ENCODE data around the gene TRPV5.

TRPV5 gene

DNA sequence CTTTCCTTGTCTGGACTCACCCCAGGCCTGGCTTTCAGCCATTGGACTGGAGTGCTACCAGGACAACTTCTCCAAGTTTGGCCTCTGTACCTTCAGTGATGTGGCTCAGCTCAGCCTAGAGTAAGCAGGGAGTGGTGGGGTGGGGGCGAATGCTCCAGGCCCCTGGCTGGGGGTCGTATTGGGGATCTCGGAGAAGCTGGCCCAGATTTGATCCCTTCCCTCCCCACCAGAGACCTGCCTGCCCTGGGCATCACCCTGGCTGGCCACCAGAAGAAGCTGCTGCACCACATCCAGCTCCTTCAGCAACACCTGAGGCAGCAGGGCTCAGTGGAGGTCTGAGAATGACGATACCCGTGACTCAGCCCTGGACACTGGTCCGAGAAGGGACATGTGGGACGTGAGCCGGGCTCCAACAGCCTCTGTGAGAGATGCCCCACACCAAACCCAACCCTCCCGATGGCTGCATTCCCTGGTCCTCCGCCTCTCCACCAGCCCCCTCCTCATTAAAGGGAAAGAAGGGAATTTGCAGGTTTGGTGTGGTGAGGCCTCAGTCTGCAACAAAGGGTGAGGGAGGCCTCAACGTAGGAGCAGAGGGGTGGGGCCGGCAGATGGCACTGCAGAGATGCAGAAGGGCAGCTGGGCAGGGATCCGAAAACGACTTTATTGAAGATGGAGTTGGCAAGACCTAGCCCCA lies 62.8 kb downstream of the TRPV5 start:
- no peak for DNase-seq (ENCODE audit: low read depth in 2 of 2)

DNA sequence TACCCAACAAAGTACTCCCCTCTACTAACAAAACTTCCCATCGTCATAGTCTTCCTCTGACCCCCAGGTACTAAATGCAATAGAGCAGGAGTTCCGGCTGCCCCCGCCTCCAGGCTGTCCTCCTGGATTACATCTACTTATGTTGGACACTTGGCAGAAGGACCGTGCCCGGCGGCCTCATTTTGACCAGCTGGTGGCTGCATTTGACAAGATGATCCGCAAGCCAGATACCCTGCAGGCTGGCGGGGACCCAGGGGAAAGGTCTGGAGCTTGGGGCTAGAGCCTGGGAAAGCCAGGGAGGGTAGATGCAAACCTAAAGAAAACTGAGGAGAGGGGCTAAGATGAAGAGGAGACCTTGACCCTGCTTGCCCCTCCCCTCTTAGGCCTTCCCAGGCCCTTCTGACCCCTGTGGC lies 63.4 kb downstream of the TRPV5 start:
- DNase-seq (ENCODE audit: low read depth in 2 of 2): no peak

DNA sequence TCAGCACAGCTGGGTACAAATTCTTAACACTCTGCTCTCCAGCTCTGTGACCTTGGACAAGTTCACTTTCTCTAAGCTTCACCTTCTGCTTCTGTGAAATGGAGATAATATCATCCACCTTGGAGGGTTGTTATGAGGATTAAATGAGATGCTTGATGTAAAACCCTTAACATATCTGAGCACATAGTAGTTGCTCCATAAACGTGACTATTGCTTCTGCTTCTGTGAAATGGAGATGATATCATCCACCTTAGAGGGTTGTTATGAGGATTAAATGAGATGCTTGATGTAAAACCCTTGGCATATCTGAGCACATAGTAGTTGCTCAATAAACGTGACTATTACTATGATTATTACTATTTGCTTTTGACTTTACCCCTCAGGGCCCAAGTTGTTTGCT lies 64.1 kb downstream of the TRPV5 start:
- DNase-seq (ENCODE audit: low read depth in 2 of 2): no peak

DNA sequence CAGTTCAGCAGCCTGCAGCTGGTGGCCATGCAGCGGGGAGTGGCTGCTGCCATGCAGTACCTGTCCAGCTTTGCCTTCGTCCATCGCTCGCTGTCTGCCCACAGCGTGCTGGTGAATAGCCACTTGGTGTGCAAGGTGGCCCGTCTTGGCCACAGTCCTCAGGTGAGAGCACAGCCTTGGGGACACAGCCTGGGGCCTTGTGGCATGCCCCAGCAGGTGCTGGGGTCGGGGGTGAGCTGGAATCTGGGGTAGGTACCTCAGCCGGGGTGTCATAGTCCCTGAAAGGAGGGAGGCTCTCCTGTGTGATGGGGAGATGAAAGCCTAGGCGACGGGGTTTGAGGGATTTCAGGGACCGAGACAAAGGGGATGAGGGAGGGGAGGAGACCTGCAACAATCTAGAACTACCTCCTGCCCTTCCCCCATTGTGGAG lies 64.5 kb downstream of the TRPV5 start:
- DNase-seq (ENCODE audit: low read depth in 2 of 2): no peak

DNA sequence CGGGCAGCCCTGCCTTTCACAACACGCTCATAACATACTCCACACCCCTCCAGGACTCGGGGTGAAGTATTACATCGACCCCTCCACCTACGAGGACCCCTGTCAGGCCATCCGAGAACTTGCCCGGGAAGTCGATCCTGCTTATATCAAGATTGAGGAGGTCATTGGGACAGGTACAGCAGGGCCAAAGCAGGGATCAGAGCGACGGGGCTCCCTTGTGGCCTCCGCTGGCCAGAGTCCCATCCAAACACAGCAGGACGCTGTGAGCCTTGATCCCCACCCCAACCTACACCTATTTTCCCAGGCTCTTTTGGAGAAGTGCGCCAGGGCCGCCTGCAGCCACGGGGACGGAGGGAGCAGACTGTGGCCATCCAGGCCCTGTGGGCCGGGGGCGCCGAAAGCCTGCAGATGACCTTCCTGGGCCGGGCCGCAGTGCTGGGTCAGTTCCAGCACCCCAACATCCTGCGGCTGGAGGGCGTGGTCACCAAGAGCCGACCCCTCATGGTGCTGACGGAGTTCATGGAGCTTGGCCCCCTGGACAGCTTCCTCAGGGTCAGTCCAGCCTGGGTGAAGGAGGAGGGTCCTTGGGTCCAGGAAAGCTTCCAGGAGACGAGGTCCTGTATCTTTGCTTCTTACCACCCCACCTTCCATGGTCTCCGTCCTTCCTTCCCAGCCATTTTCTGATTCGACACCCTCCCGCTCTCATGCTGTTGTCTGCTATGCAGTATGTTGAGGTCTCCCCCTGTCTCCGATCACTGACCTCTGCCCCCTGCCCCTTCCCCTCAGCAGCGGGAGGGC lies 65.2 kb downstream of the TRPV5 start:
- no peak for DNase-seq (ENCODE audit: low read depth in 2 of 2)

DNA sequence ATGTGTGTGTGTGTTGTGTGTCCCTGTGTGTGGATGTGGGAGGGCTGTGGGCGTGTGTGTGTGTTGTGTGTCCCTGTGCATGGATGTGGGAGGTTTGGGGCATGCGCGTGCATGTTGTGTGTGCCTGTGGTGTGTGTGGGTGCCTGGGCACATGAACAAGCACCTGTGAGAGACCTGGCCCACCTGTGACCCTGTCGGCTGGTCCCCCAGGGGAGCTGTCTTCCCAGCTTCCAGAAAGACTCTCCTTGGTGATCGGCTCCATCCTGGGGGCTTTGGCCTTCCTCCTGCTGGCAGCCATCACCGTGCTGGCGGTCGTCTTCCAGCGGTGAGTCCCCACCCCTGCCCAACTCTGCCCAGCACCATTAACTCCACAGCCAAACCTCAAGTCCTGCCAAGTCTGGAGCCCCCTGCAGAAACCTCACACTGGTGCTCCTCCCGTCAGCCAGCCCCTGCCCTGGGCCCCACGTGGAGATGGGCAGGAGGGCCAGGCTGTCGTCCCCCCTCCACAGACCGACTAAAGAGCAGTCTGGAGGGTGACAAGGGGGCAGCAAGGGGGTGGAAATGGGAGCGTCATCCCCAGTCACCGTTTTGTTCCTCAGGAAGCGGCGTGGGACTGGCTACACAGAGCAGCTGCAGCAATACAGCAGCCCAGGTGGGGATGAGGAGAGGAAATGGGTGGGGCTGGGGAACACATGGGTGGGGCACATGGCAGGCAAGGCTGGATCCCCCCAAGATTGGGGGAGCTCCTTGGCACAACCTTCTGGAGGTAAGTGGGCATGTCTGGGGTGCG lies 66.0 kb downstream of the TRPV5 start:
- DNase-seq (ENCODE audit: low read depth in 2 of 2): no peak

DNA sequence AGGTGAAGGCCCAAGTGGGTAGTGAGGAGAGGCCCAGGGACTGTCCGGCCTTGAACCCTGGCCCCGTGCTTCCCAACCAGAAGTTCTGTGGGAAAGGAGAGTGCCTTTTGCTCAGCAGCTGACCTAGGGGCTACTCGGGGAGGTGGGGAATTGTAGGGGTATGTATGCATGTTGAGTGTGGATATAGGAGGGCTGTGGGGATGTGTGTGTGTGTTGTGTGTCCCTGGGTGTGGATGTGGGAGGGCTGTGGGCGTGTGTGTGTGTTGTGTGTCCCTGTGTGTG lies 66.5 kb downstream of the TRPV5 start:
- no peak for DNase-seq (ENCODE audit: low read depth in 2 of 2)

DNA sequence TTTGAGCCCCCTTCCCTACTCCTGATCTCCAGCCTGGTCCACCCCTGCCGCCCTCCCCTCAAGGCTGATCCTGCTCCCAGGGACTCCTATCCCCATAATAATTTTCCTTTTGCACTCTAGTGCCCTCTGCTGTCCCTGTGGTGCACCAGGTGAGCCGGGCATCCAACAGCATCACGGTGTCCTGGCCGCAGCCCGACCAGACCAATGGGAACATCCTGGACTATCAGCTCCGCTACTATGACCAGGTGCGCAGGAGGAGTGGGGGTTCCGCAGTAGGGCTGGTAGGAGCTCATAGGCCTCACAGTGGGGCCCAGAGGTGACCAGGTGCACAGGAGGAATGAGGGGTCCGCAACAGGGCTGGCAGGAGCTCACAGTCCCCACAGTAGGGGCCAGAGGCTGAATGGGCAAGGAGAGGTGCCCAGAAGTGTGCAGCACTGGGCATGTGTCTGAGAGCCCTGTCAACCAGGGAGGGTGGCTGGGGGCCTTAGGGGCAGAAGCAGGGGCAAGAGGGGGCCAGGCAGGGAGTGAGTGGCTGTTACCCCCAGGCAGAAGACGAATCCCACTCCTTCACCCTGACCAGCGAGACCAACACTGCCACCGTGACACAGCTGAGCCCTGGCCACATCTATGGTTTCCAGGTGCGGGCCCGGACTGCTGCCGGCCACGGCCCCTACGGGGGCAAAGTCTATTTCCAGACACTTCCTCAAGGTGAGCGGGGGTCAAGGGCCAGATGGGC lies 67.0 kb downstream of the TRPV5 start:
- DNase-seq (ENCODE audit: low read depth in 2 of 2): no peak

DNA sequence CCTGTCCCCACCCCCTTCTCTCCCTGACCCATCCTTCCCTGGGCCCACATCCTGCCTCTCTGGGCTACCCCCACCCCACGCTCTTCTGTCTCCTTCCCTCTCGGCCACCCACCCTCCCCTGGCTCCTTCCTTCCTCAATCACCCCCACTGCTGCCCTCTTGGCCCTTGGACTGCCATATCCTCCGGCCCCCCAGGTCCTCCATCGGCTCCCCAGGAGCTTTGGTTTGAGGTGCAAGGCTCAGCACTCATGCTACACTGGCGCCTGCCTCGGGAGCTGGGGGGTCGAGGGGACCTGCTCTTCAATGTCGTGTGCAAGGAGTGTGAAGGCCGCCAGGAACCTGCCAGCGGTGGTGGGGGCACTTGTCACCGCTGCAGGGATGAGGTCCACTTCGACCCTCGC lies 67.8 kb downstream of the TRPV5 start:
- DNase-seq (ENCODE audit: low read depth in 2 of 2): no peak

DNA sequence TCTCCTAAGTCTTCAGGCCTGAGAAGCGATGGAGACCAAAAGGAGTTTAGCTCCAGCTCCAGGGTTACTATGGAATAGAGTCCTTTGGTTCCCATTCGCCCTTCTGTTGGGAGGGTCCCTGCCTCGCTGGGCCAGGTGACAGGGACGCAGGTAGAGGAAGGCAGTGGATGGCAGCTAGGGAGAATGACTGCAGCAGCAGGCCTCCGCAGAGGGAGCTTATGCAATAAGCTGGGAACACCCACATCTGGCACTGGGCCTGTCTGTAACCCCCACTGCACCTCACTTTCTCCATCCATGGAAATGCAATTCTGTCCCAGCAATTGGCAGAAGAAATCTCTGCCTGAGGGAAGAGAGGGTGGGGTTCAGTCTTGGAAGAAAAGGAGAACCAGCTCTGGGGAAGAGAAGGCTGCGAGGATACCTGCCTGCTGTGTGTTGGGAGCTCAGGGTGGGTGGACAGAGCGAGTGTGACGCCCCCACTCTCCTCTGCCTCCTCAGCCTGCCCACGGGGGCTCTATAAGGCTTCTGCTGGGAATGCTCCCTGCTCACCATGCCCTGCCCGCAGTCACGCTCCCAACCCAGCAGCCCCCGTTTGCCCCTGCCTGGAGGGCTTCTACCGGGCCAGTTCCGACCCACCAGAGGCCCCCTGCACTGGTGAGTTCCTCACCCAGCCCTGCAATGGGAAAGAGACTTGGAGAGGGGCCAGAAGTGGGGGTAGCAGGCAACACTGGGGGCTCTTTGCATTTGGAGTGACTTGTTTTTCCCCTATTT lies 68.4 kb downstream of the TRPV5 start:
- DNase-seq (ENCODE audit: low read depth in 2 of 2): no peak

DNA sequence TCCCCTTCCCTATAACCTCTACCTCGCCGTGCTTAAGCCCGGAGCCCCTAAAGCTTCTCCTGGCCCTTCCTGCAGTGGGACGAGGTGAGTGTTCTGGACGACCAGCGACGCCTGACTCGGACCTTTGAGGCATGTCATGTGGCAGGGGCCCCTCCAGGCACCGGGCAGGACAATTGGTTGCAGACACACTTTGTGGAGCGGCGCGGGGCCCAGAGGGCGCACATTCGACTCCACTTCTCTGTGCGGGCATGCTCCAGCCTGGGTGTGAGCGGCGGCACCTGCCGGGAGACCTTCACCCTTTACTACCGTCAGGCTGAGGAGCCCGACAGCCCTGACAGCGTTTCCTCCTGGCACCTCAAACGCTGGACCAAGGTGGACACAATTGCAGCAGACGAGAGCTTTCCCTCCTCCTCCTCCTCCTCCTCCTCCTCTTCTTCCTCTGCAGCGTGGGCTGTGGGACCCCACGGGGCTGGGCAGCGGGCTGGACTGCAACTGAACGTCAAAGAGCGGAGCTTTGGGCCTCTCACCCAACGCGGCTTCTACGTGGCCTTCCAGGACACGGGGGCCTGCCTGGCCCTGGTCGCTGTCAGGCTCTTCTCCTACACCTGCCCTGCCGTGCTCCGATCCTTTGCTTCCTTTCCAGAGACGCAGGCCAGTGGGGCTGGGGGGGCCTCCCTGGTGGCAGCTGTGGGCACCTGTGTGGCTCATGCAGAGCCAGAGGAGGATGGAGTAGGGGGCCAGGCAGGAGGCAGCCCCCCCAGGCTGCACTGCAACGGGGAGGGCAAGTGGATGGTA lies 69.5 kb downstream of the TRPV5 start:
- no peak for DNase-seq (ENCODE audit: low read depth in 2 of 2)

DNA sequence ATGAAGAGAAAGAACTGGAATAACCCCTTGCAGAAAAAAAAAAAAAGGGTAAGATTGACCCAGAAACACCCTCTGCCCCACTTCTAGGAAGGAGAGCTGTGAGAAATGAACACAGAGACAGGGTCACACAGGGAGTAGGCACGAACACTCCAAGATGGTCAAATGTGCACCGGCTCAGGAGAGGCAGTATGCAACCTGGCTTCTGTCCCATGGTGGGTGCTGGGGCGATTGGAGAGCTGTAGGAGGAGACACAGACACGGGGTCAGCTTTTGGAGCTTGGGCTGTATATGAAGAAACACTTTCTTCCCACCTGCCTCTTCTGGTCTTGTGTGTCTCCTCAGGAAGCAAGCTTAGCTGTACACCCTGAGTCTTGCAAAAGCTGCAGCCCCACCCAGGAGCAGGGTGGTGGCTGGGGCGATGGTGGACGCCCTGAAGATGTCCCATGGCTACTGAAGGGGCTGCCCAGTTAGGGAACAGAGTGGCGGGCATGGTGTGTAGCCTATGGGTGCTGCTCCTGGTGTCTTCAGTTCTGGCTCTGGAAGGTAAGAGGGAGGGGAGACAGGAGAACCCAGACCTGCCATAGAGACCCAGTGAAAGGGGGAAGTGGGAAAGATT lies 70.7 kb downstream of the TRPV5 start:
- no peak for DNase-seq (ENCODE audit: low read depth in 2 of 2)

DNA sequence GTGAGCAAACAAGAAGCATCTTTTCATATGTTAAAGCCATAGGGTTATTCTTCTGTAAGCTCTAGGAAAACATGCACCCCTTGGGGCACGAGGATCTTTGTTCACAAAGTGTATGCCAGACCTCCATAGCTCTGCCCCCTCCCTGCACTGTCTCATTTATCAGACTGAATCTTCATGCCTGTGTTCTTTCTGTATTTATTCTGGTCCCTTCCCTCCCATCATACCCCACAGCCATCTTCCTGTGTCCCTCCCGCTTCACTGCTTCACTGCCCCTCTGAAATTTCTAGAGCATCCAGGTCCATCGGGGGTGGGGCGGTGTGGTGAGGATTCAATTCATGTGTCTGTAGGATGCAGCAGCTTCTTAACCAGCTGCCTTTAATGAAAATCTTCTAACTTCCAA lies 71.2 kb downstream of the TRPV5 start:
- no peak for DNase-seq (ENCODE audit: low read depth in 2 of 2)

DNA sequence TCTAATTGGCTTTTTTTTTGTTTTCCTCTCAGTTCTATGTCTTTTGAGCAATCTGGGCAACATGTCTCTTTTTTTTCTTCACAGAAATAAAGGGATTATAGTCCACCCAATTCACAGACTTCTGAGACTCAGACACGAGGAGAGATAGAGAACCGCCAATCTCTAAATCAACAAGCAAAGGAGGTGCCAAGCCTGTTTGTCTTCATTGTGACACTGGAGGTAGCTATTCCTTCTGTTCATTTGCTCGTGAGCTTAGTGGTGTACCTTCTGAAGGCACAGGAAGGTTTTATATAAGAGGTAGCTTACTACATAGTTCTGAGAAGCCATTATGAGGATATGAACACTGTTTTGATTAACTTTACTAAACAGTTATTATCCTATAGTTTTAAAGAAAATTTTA lies 72.6 kb downstream of the TRPV5 start:
- DNase-seq (ENCODE audit: low read depth in 2 of 2): no peak

DNA sequence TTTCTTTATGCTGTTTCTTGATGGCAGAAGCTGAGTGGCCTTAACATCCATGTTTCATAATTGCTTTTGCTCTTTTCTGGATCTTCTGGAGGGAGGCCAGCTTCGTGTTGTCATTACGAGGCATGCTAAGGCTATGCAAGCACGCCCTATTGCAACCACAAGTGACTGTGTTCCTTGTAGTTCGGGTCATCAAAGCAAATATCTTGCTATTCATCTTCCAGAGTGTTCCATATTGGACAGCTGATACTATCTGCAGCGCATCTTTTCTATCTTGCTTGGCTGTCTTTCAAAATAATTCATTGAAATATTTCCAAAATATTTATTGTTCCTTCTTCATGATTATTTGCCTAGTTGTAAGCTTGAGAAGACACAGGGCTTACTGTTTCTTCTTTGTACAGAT lies 73.7 kb downstream of the TRPV5 start:
- no peak for DNase-seq (ENCODE audit: low read depth in 2 of 2)

DNA sequence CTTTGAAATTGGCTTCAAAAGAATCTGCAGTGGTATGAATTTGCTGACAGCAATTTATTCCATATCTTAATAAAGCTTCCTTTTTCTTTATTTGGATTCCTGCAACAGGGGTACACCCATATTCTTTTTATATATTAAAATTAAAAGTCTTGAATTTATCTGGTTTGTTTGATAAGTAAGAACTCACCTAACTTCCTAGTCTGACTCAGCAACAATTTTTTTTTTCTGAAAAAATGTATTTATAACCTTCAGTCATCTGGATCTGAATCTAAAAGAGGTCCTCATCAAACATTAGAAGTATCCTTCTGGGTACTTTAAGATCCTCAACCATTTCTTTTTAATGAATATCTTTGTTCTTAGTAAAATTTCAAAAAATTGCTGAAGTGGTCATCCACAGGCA lies 74.1 kb downstream of the TRPV5 start:
- DNase-seq (ENCODE audit: low read depth in 2 of 2): no peak
